Measurements from ENCODE around the gene MPND. TPM values are rescaled to one million over a fixed set of nuclear protein-coding genes. Genes with fewer than 3 reads are reported as not detected.

MPND gene
- total and polyA plus RNA-seq, 2 of the 13 experiments (the other 11 are each of a cell fraction or from before 2014, with no cell fraction given), result 10.8 to 15.8 TPM

GRCh38 chr19:4374498-4375163 is 31.3 kb downstream of the MPND start (continued):
- peak; percentile 60; the same call in 1 of the 2 replicates for TF ChIP-seq ELF3 (CRISPR knock-in tag; IDR thresholded peaks at IDR 0.05)
- no peak for TF ChIP-seq TRAFD1 (CRISPR knock-in tag; IDR thresholded peaks at IDR 0.05; ENCODE audit: borderline replicate concordance)
- TF ChIP-seq ZFX (CRISPR knock-in tag; IDR thresholded peaks at IDR 0.05; ENCODE audit: low read depth), result peak; percentile 92
- peak; percentile 58; the same call in 1 of the 2 replicates for TF ChIP-seq ZNF280B (CRISPR knock-in tag; IDR thresholded peaks at IDR 0.05; ENCODE audit: borderline replicate concordance)
- TF ChIP-seq ZNF580 (CRISPR knock-in tag; IDR thresholded peaks at IDR 0.05; ENCODE audit: borderline replicate concordance, low read depth), result peak; percentile 79; the same call in 1 of the 2 replicates
- no peak for TF ChIP-seq MLLT10 (CRISPR knock-in tag; IDR thresholded peaks at IDR 0.05)
- peak; percentile 85 for TF ChIP-seq TFDP1 (CRISPR knock-in tag; IDR thresholded peaks at IDR 0.05; ENCODE audit: borderline replicate concordance)
- TF ChIP-seq ZKSCAN1 (IDR thresholded peaks at IDR 0.05; ENCODE audit: low read length), result no peak
- peak; percentile 94 for TF ChIP-seq IRF2 (CRISPR knock-in tag; IDR thresholded peaks at IDR 0.05)
- TF ChIP-seq MZF1 (CRISPR knock-in tag; IDR thresholded peaks at IDR 0.05; ENCODE audit: borderline replicate concordance), result no peak
- TF ChIP-seq HDAC1 (CRISPR knock-in tag; IDR thresholded peaks at IDR 0.05), result peak; percentile 91
- TF ChIP-seq ZNF256 (CRISPR knock-in tag; conservative IDR thresholded peaks at IDR 0.05), result no peak
- TF ChIP-seq ZFY (CRISPR knock-in tag; IDR thresholded peaks at IDR 0.05), result peak; percentile 86
- TF ChIP-seq BCLAF1 (IDR thresholded peaks at IDR 0.05), result no peak
- TF ChIP-seq RCOR2 (CRISPR knock-in tag; IDR thresholded peaks at IDR 0.05), result peak; percentile 51; the same call in 1 of the 2 replicates
- TF ChIP-seq JUND (CRISPR knock-in tag; IDR thresholded peaks at IDR 0.05), result peak; percentile 94
- TF ChIP-seq THYN1 (CRISPR knock-in tag; IDR thresholded peaks at IDR 0.05; ENCODE audit: borderline replicate concordance, low read depth), result 0 out of 2 replicates have a peak, but pooled peaks have one; percentile 43
- peak; percentile 76; the same call in 1 of the 2 replicates for TF ChIP-seq CSRNP1 (CRISPR knock-in tag; IDR thresholded peaks at IDR 0.05)
- no peak for TF ChIP-seq NAIF1 (CRISPR knock-in tag; IDR thresholded peaks at IDR 0.05; ENCODE audit: borderline replicate concordance)
- TF ChIP-seq ZNF367 (CRISPR knock-in tag; IDR thresholded peaks at IDR 0.05; ENCODE audit: borderline replicate concordance), result no peak

Data from HepG2 (cell line).